Measurements from ENCODE around the gene CXCL10. TPM values are rescaled to one million over a fixed set of nuclear protein-coding genes. Genes with fewer than 3 reads are reported as not detected.
"Not testable (repeated sequence)": the region's sequence is repeated elsewhere in the genome, so short reads cannot be mapped to it uniquely, and the experiment has no call there.

CXCL10 gene
- total RNA-seq, 2 experiments from 2014 or later = 0.26 TPM; not detected in 1

DNA sequence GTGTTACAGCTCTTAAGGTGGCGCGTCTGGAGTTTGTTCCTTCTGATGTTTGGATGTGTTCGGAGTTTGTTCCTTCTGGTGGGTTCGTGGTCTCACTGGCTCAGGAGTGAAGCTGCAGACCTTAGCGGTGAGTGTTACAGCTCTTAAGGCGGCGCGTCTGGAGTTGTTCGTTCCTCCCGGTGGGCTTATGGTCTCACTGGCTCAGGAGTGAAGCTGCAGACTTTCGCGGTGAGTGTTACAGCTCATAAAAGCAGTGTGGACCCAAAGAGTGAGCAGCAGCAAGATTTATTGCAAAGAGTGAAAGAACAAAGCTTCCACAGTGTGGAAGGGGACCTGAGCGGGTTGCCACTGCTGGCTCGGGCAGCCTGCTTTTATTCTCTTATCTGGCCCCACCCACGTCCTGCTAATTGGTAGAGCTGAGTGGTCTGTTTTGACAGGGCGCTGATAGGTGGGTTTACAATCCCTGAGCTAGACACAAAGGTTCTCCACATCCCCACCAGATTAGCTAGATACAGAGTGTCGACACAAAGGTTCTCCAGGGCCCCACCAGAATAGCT lies 26.6 kb upstream of the CXCL10 start:
- H3K27ac Mint-ChIP-seq; DNase-seq; H3K36me3 Mint-ChIP-seq; POLR2A ChIA-PET; H3K4me1 Mint-ChIP-seq; ATAC-seq (ENCODE audit: low read depth); H3K4me3 Mint-ChIP-seq; H3K9me3 Mint-ChIP-seq; H3K27me3 Mint-ChIP-seq: not testable (repeated sequence)

DNA sequence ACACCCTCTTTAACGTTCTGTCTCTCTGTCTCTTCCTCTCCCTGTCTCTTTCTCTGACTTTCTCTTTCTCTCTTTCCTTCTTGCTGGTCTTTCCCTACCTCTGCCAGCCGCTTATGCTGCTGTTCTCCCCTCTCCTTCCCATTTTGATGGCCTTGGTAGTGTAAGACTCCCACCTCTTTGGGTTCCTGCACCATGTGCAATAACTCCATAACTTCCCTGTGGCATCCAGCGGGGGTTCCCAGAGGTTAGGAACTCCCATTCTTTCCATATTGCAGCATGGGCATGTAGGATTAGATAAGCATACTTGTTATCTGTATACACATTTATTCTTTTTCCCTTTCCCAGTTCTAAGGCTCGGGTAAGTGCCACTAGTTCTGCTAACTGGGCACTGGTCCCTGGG lies 21.4 kb upstream of the CXCL10 start:
- DNase-seq; H3K27ac Mint-ChIP-seq; ATAC-seq (ENCODE audit: low read depth); H3K27me3 Mint-ChIP-seq; H3K4me3 Mint-ChIP-seq; POLR2A ChIA-PET; H3K4me1 Mint-ChIP-seq; H3K9me3 Mint-ChIP-seq; H3K36me3 Mint-ChIP-seq: not testable (repeated sequence)

DNA sequence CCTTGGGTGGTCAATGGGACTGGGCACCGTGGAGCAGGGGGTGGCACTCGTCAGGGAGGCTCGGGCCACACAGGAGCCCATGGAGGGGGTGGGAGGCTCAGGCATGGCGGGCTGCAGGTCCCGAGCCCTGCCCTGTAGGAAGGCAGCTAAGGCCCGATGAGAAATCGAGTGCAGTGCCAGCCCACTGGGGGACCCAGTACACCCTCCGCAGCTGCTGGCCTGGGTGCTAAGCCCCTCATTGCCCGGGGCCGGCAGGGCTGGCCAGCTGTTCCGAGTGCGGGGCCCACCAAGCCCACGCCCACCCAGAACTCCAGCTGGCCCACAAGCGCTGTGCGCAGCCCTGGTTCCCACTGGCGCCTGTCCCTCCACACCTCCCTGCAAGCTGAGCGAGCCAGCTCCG lies 20.0 kb upstream of the CXCL10 start:
- not testable (repeated sequence) for H3K27ac Mint-ChIP-seq, H3K9me3 Mint-ChIP-seq

DNA sequence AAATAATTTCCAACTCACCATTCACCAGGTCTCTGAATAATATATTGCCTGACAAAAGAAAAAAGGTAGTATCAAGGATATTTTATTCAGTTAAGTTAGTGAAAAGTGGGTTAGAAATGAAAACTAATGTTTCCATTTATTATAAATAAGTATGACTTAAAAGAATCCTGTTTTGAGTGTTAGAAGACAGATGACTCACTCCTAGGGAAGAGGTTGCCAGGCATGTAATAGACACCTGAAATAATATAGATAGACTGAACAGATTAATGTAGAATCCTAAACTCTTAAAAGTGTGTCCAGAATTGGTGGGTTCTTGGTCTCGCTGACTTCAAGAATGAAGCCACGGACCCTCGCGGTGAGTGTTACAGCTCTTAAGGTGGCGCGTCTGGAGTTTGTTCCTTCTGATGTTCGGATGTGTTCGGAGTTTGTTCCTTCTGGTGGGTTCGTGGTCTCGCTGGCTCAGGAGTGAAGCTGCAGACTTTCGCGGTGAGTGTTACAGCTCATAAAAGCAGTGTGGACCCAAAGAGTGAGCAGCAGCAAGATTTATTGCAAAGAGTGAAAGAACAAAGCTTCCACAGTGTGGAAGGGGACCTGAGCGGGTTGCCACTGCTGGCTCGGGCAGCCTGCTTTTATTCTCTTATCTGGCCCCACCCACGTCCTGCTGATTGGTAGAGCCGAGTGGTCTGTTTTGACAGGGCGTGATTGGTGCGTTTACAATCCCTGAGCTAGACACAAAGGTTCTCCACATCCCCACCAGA lies 19.1 kb upstream of the CXCL10 start:
- DNase-seq; POLR2A ChIA-PET; H3K4me1 Mint-ChIP-seq; H3K27ac Mint-ChIP-seq; ATAC-seq (ENCODE audit: low read depth); H3K4me3 Mint-ChIP-seq; H3K27me3 Mint-ChIP-seq; H3K9me3 Mint-ChIP-seq; H3K36me3 Mint-ChIP-seq: not testable (repeated sequence)

More for the DNA sequence above, 20.0 kb upstream of the CXCL10 start:
- ATAC-seq (ENCODE audit: low read depth); H3K4me1 Mint-ChIP-seq; H3K27me3 Mint-ChIP-seq; H3K36me3 Mint-ChIP-seq; DNase-seq; H3K4me3 Mint-ChIP-seq; POLR2A ChIA-PET: not testable (repeated sequence)

DNA sequence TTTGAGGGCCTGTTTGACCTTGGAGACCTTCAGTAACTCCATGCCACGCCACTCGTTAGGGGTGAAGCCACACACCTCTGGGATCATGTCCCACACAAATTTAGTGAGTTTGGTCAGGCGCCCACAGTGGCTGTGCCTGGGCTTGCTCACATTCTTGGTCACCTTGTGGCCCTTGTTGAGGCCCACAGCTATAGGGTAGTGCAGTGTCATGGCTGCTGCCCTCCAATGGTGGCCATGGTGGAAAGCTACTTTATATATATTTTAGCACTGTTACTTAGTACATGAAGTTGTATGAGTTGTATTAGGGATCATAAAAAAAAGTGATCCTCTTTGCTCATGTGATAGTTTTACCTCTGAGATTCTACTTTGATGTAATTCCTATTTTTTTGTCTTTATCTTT lies 13.6 kb upstream of the CXCL10 start:
- no peak for ATAC-seq (ENCODE audit: low read depth)
- H3K4me1 Mint-ChIP-seq = peaks cover 5% of the 10 kb centered on the region
- no peak for DNase-seq
- H3K36me3 Mint-ChIP-seq = no peaks in the 10 kb centered on the region
- no peak overlapping the region for H3K4me3 Mint-ChIP-seq
- no peak overlapping the region for H3K27ac Mint-ChIP-seq
- no peaks in the 10 kb centered on the region for H3K27me3 Mint-ChIP-seq
- POLR2A ChIA-PET = no interaction called here
- no peaks in the 10 kb centered on the region for H3K9me3 Mint-ChIP-seq

DNA sequence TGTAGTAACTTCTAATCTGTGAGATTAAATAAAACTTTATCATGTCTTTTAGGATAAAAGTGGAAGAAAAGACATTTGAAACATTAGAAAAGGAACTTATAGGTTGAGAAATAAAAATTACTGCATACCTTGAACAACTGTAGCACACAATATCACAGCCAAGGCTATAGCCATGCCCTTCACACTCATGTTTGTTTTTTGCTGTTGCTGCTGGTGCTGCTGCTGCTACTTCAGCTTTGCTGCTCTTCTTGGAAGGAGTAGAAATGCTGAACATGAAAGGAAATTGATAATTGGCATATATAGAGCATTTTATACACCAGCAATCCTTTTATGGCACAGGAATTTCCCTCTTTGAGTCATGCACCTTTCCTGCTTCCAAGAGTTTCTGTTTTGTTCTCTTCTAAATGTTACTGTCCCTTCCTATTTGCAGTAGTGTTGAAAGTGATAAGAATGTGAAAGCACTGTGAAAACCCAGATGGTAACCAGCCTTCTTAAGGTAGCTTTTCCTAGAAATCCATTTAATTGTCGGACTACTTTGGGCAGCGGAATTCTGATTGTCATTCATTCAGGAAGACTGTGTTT lies 12.6 kb upstream of the CXCL10 start, which contains the start of gene CXCL11:
TSS of gene CXCL11 (minus strand) at position 272 of the 582 bp plus-strand sequence. CDS start at position 189, 83 bp downstream.
- Mint-ChIP-seq H3K27ac (no peak within 1 kb of the TSS), H3K4me1 (peaks cover 4% of the 10 kb centered on the region), H3K9me3 (no peaks in the 10 kb centered on the region), H3K36me3 (no peaks in the 10 kb centered on the region), H3K27me3 (no peaks in the 10 kb centered on the region), H3K4me3 (no peak within 1 kb of the TSS)
- POLR2A ChIA-PET = no interaction called here
- DNase-seq = no peak
- no peak for ATAC-seq (ENCODE audit: low read depth)

DNA sequence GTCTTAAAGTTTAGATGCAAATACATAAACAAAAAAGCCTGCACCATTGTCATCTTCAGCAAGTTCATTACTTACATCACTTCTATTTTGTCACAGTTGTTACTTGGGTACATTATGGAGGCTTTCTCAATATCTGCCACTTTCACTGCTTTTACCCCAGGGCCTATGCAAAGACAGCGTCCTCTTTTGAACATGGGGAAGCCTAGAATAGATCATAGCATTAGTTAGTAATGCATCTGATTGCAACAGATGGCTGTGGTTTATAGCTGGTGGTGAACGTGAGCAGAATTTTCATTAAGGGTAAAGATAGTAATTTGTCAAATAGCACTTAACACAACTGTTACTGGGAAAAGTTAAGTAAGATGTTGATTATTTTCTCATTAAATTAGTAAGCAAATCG lies 11.8 kb upstream of the CXCL10 start:
- H3K4me1 Mint-ChIP-seq = peaks cover 4% of the 10 kb centered on the region
- H3K36me3 Mint-ChIP-seq = no peaks in the 10 kb centered on the region
- H3K27ac Mint-ChIP-seq = no peak overlapping the region
- no peak for ATAC-seq (ENCODE audit: low read depth)
- DNase-seq = no peak
- H3K9me3 Mint-ChIP-seq = no peaks in the 10 kb centered on the region
- POLR2A ChIA-PET = no interaction called here
- H3K27me3 Mint-ChIP-seq = no peaks in the 10 kb centered on the region
- no peak overlapping the region for H3K4me3 Mint-ChIP-seq

DNA sequence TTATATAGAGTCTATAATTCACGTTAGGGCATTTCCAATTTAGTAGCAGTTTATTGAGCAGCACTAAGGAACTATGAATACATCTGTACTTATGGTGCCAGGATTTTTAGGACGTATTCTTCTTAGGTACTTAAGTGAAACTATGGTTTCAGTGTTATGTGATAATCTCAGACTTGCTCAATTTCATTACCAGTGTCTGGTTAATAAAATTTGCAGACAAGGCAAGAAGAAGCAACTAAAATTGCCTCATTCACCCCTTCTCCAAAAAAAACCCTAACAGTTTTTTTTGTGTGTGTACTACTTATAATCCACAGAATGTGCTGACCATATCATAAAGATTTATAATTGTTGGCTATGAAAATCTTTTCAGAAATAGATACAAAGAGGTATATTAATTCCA lies 6.0 kb upstream of the CXCL10 start:
- Mint-ChIP-seq H3K27me3 (no peaks in the 10 kb centered on the region), H3K36me3 (no peaks in the 10 kb centered on the region), H3K9me3 (no peaks in the 10 kb centered on the region), H3K4me1 (peaks cover 15% of the 10 kb centered on the region), H3K4me3 (no peak overlapping the region), H3K27ac (no peak overlapping the region)
- POLR2A ChIA-PET = no interaction called here
- DNase-seq (no peak), ATAC-seq (ENCODE audit: low read depth) (no peak)

DNA sequence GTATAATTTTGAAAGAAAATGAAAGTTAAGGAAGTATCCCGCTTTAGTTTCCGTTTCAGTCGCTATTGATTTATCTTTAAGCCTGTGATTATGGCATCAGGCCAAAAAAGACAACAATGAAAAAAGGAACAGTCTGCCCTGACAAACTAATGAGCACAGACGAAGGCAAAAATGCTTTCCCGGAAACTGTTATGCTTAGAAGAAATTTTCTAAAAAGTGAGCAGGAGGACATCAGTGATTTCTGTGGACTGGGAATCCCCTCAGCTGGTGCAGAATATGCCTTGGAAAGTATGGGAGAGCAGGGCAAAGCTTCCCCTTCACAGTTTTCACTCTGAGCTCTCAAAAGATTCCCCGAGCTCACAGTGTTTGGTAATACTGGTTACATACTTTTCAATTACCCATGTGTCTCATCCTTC lies 5.1 kb upstream of the CXCL10 start:
- Mint-ChIP-seq H3K4me1 (peaks cover 18% of the 10 kb centered on the region), H3K36me3 (no peaks in the 10 kb centered on the region), H3K9me3 (no peaks in the 10 kb centered on the region), H3K27me3 (no peaks in the 10 kb centered on the region), H3K27ac (peak overlapping the region; percentile 79), H3K4me3 (peak overlapping the region; percentile 68)
- DNase-seq (no peak), ATAC-seq (ENCODE audit: low read depth) (peak; percentile 47)
- POLR2A ChIA-PET = no interaction called here

DNA sequence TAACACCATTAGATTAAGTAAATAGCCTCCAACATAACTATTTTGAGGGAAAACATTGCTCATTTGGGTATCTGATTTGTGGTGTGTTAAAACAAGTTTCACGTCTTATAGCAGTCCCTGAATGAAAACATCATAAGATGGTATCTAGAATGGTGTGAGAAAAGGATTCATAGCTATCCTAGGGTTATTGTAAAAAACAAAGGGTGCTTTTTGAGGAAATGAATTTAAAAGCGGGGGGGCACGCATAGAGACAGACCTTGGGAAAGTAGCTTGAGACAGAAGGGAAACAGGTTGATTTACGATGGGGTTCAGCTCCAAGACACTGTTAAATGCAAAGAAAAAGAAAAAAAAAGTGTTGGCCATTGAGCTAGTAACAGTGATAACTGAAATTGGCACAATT lies 768 bp upstream of the CXCL10 start:
- POLR2A ChIA-PET = no interaction called here
- Mint-ChIP-seq H3K9me3 (no peaks in the 10 kb centered on the region), H3K4me3 (no peak overlapping the region), H3K36me3 (no peaks in the 10 kb centered on the region), H3K27me3 (no peaks in the 10 kb centered on the region), H3K4me1 (peaks cover 16% of the 10 kb centered on the region), H3K27ac (no peak overlapping the region)
- no peak for ATAC-seq (ENCODE audit: low read depth)
- no peak for DNase-seq

DNA sequence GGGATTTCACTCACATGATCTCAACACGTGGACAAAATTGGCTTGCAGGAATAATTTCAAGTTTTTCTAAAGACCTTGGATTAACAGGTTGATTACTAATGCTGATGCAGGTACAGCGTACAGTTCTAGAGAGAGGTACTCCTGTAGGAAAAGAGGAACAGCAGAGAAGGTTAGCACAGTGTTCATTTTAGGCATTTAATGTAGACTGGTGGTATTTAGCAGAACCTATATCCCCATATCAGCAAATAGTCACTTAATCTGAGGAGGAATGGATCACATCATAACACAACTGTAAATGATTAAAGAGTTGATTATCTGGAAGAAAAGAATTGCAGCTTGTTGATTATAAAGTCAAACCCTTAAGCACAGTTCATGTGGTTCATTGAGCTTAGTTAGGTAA lies 620 bp downstream of the CXCL10 start:
- ATAC-seq (ENCODE audit: low read depth) (no peak), DNase-seq (no peak)
- no peaks in the 10 kb centered on the region for H3K9me3 Mint-ChIP-seq
- POLR2A ChIA-PET = no interaction called here
- H3K36me3 Mint-ChIP-seq = no peaks in the 10 kb centered on the region
- peaks cover 7% of the 10 kb centered on the region for H3K4me1 Mint-ChIP-seq
- no peaks in the 10 kb centered on the region for H3K27me3 Mint-ChIP-seq
- no peak overlapping the region for H3K4me3 Mint-ChIP-seq
- H3K27ac Mint-ChIP-seq = no peak overlapping the region

DNA sequence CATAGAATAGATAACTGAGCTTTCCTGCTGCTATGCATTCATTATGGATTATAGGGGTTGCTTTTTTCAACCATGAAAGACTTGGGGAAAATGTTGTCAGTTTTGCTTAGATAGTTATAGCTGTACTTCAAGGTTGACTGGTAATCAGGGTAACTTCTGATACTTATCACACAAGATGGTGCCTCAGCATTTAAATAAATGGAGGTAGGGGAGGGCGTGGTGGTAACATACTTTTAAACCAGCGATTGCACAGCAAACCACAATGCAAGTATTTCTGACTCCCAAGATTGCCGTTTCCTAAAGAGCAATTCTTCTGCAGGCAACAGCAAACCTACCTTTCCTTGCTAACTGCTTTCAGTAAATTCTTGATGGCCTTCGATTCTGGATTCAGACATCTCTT lies 1.3 kb downstream of the CXCL10 start:
- POLR2A ChIA-PET = no interaction called here
- ATAC-seq (ENCODE audit: low read depth) = no peak

DNA sequence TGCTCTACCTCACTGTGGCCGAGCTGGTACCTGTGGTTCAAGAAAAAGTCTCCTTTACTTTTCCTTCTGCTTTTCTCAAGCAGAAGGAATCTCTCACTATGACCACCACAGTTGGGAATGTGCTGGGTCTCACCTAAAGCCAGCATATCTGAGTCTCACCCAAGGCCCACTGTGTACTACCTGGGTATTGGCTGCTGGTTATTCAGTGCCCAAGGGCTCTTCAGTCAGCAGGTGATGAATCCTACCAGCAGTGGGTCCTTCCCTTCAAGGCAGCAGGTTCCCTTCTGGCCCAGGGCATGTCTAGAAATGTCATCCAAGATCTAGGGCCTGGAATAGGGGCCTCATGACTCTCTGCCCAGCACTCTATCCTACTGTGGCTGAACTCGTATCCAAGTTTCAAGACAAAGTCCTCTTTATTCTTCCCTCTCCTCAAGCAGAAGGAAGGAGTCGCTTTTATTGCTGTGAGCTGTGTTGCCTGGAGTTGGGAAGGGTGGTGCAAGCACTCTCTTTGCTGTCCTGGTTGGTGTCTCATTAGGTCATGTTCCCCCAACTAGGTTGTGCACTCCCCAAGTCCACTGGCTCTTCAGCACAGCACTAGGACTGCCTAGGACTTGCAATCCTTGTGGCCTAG lies 6.1 kb downstream of the CXCL10 start:
- no peaks in the 10 kb centered on the region for H3K9me3 Mint-ChIP-seq
- H3K4me1 Mint-ChIP-seq = peaks cover 3% of the 10 kb centered on the region
- H3K36me3 Mint-ChIP-seq = no peaks in the 10 kb centered on the region
- POLR2A ChIA-PET = no interaction called here
- peaks cover 2% of the 10 kb centered on the region for H3K27me3 Mint-ChIP-seq
- ATAC-seq (ENCODE audit: low read depth) = no peak
- H3K4me3 Mint-ChIP-seq = no peak overlapping the region
- no peak overlapping the region for H3K27ac Mint-ChIP-seq
- no peak for DNase-seq

More for the DNA sequence above, 1.3 kb downstream of the CXCL10 start:
- no peak overlapping the region for H3K4me3 Mint-ChIP-seq
- peaks cover 7% of the 10 kb centered on the region for H3K4me1 Mint-ChIP-seq
- H3K9me3 Mint-ChIP-seq = no peaks in the 10 kb centered on the region
- no peak overlapping the region for H3K27ac Mint-ChIP-seq
- DNase-seq = no peak
- no peaks in the 10 kb centered on the region for H3K27me3 Mint-ChIP-seq
- H3K36me3 Mint-ChIP-seq = no peaks in the 10 kb centered on the region

DNA sequence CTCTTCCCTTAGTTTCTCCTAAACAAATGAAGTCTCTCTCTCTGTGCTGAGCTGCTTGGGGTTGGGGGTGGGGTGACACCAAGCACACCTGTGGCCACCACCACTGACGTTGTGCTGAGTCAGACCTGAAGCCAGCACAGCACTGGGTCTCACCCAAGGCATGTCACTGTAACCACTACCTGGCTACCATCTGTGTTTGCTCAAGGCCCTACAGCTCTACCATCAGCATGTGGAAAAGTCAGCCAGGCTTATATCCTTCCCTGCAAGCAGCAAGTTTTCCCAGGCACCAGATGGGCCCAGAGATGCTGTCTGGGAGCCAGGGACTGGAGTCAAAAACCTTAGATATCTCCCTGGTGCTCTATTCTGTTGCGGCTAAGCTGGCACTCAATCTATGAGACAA lies 6.9 kb downstream of the CXCL10 start:
- Mint-ChIP-seq H3K27ac (no peak overlapping the region), H3K4me3 (no peak overlapping the region), H3K9me3 (no peaks in the 10 kb centered on the region), H3K27me3 (peaks cover 2% of the 10 kb centered on the region), H3K36me3 (no peaks in the 10 kb centered on the region), H3K4me1 (peaks cover 3% of the 10 kb centered on the region)
- POLR2A ChIA-PET = no interaction called here
- DNase-seq (no peak), ATAC-seq (ENCODE audit: low read depth) (peak; percentile 45)
